GM12874 (cell line): Measurements from ENCODE around the gene TMEM19.

Source experiments
- CTCF ChIP-seq: IDR thresholded peaks from 2 replicates; pipeline ENCODE4 v1.5.1; 2011; ENCODE audit warnings: low read depth, mild to moderate bottlenecking, control low read depth, low read length, moderate library complexity; ENCODE audit not compliant: insufficient read depth

Gene TMEM19

DNA sequence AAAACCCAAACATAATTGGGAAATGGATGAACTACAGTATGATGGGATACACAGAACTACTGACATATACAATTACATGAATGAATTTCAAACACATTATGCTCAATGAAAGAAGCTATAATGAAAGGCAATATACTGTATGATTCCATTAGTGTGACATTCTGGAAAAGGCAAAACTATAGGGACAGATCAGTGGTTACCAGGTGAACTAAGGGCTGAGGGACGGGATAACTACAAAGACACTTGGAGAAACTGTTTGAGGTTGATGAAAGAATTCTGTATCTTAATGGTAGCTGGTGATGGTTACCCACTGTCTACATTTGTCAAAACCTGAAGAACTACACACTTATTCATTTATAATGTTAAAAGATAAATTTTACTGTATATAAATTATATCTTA, 30.0 kb upstream of the TMEM19 start:
- TF ChIP-seq CTCF, result no peak

- TF ChIP-seq CTCF, result no peak
Observed at GRCh38 chr12:71656740-71657139, 29.1 kb upstream of the TMEM19 start.

- no peak for TF ChIP-seq CTCF
Observed at GRCh38 chr12:71661977-71662530, 23.8 kb upstream of the TMEM19 start.

- TF ChIP-seq CTCF, result no peak
Observed at GRCh38 chr12:71662849-71663560, 22.9 kb upstream of the TMEM19 start.

GRCh38 chr12:71663561-71664410, 22.1 kb upstream of the TMEM19 start, which contains the start of the genes THAP2 and ZFC3H1:
Gene THAP2, plus strand, starts transcription at chr12:71664301. Its CDS starts 209 bp downstream, at chr12:71664510.
Gene ZFC3H1, minus strand, starts transcription at chr12:71663848. Its CDS starts 238 bp downstream, at chr12:71663610.
- TF ChIP-seq CTCF, result 0 out of 2 replicates have a peak, but pooled peaks have one; percentile 24

DNA sequence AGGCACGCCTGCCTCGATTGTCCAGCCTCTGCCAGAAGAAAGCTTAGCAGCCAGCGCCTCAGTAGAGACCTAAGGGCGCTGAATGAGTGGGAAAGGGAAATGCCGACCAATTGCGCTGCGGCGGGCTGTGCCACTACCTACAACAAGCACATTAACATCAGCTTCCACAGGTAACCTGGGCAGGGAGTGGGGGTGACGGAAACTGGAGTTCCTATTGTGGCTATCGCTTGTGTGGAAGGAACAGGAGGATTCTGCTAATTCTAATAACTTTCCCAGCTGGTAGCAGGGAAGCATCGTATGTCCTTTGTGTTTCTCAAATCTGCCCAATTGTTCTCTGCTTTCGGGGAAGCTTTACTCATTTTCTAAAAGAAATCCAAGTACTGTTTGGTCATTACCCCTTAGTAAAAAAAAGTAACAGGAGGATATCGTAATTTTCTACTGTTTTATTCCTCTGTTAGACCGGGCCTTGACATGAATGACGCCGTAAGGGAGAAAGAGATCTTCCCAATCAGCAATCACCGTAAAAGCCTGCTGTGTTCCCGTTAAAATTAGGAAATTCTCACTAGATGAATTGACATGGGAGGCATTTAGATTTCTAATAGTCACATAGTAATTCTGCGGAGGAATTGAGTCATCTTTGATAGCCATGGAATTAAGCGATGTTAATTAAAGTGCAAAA, 21.3 kb upstream of the TMEM19 start:
- TF ChIP-seq CTCF, result no peak

GRCh38 chr12:71665090-71665463, 20.8 kb upstream of the TMEM19 start:
- no peak for TF ChIP-seq CTCF
